H1 (cell line): ENCODE measurements around the gene C14orf132. TPM values are rescaled to one million over a fixed set of nuclear protein-coding genes. Genes with fewer than 3 reads are reported as not detected.
A peak's percentile ranks its signal among the peaks of the same experiment; 100 is the strongest.

Source experiments
- TAF1 ChIP-seq: IDR thresholded peaks from 2 replicates; pipeline ENCODE4 v1.6.1; 2011; ENCODE audit warnings: mild to moderate bottlenecking, low read depth, low read length
- polyA plus RNA-seq, 7 experiments: library from polyadenylated mRNA; depleted of rRNA in 3 of 7; stranded (reverse) in 5 of 7; unstranded in 2 of 7; fragments of >200 nt in 5 of 7; fragments of 200-250 nt in 2 of 7; gene quantifications; 1 replicate in 5 of 7; 2 replicates in 1 of 7; 4 replicates in 1 of 7; pipeline versions ENCODE4 v1.2.1 to v1.2.3, GENCODE V29; 2011 to 2013; ENCODE audit warnings: missing spikeins in 2 of 7, mixed read lengths in 2 of 7
- total RNA-seq: library from RNA; stranded (reverse); fragmentation: NEBNext Ultra II Directional; extraction: Animal tissue kit (Norgen Biotek cat#: 25700); gene quantifications from 2 replicates; pipeline ENCODE4 v1.2.1, GENCODE V29; 2021
- TF ChIP-seq, protein P1 (sequence below), 3 experiments: IDR thresholded peaks; 1 replicate in 2 of 3; 2 replicates in 1 of 3; pipeline versions ENCODE4 v1.5.1 to v1.6.1; 2011; ENCODE audit warnings: low read length in 3 of 3, mild to moderate bottlenecking in 3 of 3, inconsistent platforms in 2 of 3, low read depth in 1 of 3, moderate library complexity in 1 of 3; ENCODE audit not compliant: insufficient read depth in 1 of 3; ENCODE audit errors: control extremely low read depth in 1 of 3

Gene C14orf132
- total and polyA plus RNA-seq, 2 of the 8 experiments (the other 6 are each of a cell fraction or from before 2014, with no cell fraction given), result 11.7 to 32.5 TPM

DNA sequence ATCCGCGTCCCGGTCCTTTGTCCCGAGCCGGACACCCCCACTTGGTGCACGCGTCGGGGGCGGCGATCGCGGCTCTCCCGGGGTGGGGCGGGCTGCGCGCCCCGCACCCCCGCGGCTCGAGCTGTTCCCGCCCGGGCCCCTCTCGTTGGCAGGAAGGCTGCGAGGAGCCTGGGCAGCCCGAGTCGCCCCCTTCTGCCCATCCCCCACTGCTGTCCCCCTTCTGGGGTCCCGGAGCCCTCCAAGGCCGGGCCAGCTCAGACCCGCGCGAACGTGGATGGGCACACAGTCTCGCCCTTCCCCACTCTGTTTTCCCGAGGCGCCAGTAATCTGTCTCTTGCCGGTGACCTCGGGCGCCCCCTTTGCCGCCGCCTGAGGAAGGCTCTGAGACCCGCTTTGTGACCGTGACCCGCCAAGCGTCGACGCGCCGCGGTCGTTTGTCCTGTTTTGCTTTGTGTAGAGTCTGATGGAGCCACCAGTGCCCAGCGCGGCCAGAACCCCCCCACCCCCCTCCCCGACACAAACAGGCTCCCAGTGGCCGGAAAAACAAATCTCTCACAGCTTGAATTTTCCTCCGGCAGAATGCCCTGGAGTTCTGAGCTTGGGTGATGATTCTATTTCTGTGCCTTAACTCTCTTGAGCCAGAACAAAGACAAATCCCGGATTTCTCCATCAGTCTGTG lies 610 bp downstream of the C14orf132 start (continued):
- TF ChIP-seq, protein P1, sequence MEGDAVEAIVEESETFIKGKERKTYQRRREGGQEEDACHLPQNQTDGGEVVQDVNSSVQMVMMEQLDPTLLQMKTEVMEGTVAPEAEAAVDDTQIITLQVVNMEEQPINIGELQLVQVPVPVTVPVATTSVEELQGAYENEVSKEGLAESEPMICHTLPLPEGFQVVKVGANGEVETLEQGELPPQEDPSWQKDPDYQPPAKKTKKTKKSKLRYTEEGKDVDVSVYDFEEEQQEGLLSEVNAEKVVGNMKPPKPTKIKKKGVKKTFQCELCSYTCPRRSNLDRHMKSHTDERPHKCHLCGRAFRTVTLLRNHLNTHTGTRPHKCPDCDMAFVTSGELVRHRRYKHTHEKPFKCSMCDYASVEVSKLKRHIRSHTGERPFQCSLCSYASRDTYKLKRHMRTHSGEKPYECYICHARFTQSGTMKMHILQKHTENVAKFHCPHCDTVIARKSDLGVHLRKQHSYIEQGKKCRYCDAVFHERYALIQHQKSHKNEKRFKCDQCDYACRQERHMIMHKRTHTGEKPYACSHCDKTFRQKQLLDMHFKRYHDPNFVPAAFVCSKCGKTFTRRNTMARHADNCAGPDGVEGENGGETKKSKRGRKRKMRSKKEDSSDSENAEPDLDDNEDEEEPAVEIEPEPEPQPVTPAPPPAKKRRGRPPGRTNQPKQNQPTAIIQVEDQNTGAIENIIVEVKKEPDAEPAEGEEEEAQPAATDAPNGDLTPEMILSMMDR (IDR thresholded peaks at IDR 0.05; ENCODE audit: control extremely low read depth in 1 of 3, insufficient read depth in 1 of 3, low read depth in 1 of 3, low read length in 3 of 3), result peak; percentile 31 to 39 (median 37)
- TF ChIP-seq TAF1, result peak; percentile 59; the same call in 1 of the 2 replicates
